ENCODE measurements around the gene PYROXD2.

DNA sequence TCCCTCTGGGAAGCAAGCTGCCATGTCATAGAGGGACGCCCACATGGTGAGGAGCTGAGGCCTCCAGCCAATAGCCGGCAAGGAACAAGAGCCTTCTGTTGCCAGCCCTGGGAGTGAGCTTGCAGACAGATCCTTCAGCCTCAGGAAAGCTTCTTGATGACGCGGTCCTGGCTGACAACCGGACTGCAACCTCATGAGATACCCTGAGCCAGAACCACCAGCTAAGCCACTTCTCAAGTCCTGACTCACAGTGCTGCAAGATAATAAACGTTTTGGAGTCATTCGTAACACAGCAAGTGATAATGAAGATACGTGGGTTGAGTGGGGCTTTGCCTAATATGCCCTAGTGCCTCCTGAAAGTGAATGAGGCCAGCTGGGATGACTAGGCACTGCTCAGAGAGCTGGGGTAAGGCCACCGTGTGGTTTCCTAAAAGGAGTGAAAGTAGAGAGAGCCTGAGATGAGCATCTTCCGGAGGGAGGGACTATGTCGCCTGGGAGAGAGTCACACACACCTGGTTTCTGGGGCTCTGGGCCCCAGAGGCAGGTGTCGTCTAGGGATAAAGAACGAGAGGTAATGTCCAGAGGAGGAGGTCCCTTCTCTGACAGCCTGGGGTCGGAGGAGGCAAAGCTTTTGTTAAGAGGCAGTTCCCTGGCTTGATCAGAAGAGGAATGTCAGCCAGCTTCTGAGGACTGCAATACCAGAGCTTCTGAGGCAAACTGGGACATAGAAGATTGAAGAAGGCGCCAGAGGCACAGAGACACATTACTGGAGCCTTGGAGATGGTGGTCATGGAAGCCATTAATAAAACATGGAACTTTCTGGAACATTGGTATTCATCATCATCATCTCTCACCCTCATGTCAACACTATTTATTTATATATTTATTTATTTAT lies 53.6 kb downstream of the PYROXD2 start:
- TF ChIP-seq EZH2 (IDR thresholded peaks at IDR 0.05; ENCODE audit: borderline replicate concordance, low read depth, low read length, severe bottlenecking) = no peak
- TF ChIP-seq, protein P1, sequence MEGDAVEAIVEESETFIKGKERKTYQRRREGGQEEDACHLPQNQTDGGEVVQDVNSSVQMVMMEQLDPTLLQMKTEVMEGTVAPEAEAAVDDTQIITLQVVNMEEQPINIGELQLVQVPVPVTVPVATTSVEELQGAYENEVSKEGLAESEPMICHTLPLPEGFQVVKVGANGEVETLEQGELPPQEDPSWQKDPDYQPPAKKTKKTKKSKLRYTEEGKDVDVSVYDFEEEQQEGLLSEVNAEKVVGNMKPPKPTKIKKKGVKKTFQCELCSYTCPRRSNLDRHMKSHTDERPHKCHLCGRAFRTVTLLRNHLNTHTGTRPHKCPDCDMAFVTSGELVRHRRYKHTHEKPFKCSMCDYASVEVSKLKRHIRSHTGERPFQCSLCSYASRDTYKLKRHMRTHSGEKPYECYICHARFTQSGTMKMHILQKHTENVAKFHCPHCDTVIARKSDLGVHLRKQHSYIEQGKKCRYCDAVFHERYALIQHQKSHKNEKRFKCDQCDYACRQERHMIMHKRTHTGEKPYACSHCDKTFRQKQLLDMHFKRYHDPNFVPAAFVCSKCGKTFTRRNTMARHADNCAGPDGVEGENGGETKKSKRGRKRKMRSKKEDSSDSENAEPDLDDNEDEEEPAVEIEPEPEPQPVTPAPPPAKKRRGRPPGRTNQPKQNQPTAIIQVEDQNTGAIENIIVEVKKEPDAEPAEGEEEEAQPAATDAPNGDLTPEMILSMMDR (IDR thresholded peaks at IDR 0.05; ENCODE audit: borderline replicate concordance, extremely low read depth, low read length, poor library complexity, severe bottlenecking) = no peak
